Activated CD8-positive, alpha-beta T cell treated with anti-CD3 and anti-CD28 coated beads, Interleukin-2, amount 10 ng/mL, durations not matched to agents 7 days and 5 days (primary cell): ENCODE results near the gene IFI30. TPM values are rescaled to one million over a fixed set of nuclear protein-coding genes. Genes with fewer than 3 reads are reported as not detected.
A peak's percentile ranks its signal among the peaks of the same experiment; 100 is the strongest.

Experiments used
- ATAC-seq: fragments of 150-1000 bp; cut with Tn5 transposase; one replicate; pipeline ENCODE4 v1.10.0; 2021; ENCODE audit warnings: moderate library complexity
- CTCF ChIA-PET: fragments of 350-600 bp; sonication (Branson Sonifier 250); formaldehyde crosslinking; loops from one replicate; lab custom pipeline; 2021; ENCODE audit warnings: antibody characterized with exemption; lab: Charles Lee
- POLR2A ChIA-PET: fragments of 350-600 bp; sonication (Branson Sonifier 250); formaldehyde crosslinking; loops from one replicate; lab custom pipeline; 2021; ENCODE audit warnings: antibody characterized with exemption; lab: Charles Lee
- DNase-seq: peaks from one replicate; pipeline ENCODE4 v3.0.0-alpha.2; 2020
- H3K27ac Mint-ChIP-seq: one replicate; pipeline ENCODE4 v1.8.0; 2021; ENCODE audit warnings: mild to moderate bottlenecking, mixed read lengths
- H3K27me3 Mint-ChIP-seq: one replicate; pipeline ENCODE4 v1.8.0; 2021; ENCODE audit warnings: low read depth, mixed read lengths
- H3K36me3 Mint-ChIP-seq: one replicate; pipeline ENCODE4 v1.8.0; 2021; ENCODE audit warnings: low read depth, mixed read lengths
- H3K4me1 Mint-ChIP-seq: one replicate; pipeline ENCODE4 v1.8.0; 2021; ENCODE audit warnings: low read depth, mixed read lengths
- H3K4me3 Mint-ChIP-seq: one replicate; pipeline ENCODE4 v1.8.0; 2021; ENCODE audit warnings: mild to moderate bottlenecking, mixed read lengths
- H3K9me3 Mint-ChIP-seq: one replicate; pipeline ENCODE4 v1.8.0; 2022; ENCODE audit warnings: mixed read lengths; ENCODE audit not compliant: insufficient read depth
- total RNA-seq, 2 experiments: library from RNA; stranded (reverse); gene quantifications; one replicate each; pipeline ENCODE4 v1.2.3, GENCODE V29; 2021

Gene IFI30
- total RNA-seq, 2 experiments from 2014 or later, result 67.4 to 72.3 TPM

DNA sequence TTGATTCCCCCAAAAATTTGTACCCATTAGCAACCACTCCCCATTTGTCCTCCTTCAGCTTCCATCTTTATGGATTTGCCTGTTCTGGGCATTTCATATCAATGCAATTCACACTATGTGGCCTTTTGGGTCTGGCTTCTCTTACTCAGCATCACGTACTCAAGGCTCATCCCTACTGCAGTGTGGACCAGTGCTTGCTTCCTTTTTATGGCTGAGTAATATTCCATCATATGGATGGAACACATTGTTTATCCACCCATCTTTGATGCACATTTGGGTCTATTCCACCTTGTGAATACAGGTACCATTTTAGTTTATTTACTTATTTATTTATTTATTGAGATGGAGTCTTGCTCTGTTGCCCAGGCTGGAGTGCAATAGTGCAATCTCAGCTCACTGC is 33.1 kb upstream of the IFI30 start:
- no peaks in the 10 kb centered on the region for H3K4me1 Mint-ChIP-seq
- ATAC-seq, result no peak
- no peaks in the 10 kb centered on the region for H3K9me3 Mint-ChIP-seq
- no peaks in the 10 kb centered on the region for H3K27me3 Mint-ChIP-seq
- DNase-seq, result no peak
- peaks cover 43% of the 10 kb centered on the region for H3K36me3 Mint-ChIP-seq
- no peak overlapping the region for H3K27ac Mint-ChIP-seq
- H3K4me3 Mint-ChIP-seq, result no peak overlapping the region
- POLR2A ChIA-PET, result no interaction called here
- CTCF ChIA-PET, result interaction anchor here (3.1 kb wide), 1 partner anchor 12 kb away, joined by 11 read pairs; the partner anchor contains the start of gene PIK3R2

DNA sequence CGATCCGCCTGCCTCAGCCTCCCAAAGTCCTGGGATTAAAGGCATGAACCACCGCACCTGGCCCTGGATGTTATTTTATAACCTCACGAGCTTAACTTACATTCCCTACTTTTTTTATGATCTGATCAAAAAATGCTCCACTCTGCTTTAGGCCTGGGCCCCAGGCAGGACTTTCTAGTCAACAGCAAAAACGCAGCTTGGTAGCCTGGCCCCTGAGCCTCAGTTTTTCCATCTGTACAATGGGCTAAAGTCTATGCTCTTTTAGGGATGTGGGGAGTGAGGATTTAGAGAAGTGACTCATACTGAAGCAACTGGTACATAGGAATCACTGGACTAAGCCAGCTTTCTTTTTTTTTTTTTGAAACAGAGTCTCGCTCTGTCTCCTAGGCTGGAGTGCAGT is 32.6 kb upstream of the IFI30 start:
- Mint-ChIP-seq H3K9me3 (no peaks in the 10 kb centered on the region), H3K4me3 (no peak overlapping the region), H3K4me1 (no peaks in the 10 kb centered on the region), H3K36me3 (peaks cover 45% of the 10 kb centered on the region), H3K27me3 (no peaks in the 10 kb centered on the region), H3K27ac (no peak overlapping the region)
- CTCF ChIA-PET, result interaction anchor here (3.1 kb wide), 1 partner anchor 11 kb away, joined by 11 read pairs; the partner anchor contains the start of gene PIK3R2
- no peak for DNase-seq
- POLR2A ChIA-PET, result interaction anchor here (0.6 to 2.2 kb wide), 3 partner anchors 11 to 464 kb away, joined by 3 to 11 read pairs (median 4); partner anchors contain the start of gene PIK3R2
- no peak for ATAC-seq

DNA sequence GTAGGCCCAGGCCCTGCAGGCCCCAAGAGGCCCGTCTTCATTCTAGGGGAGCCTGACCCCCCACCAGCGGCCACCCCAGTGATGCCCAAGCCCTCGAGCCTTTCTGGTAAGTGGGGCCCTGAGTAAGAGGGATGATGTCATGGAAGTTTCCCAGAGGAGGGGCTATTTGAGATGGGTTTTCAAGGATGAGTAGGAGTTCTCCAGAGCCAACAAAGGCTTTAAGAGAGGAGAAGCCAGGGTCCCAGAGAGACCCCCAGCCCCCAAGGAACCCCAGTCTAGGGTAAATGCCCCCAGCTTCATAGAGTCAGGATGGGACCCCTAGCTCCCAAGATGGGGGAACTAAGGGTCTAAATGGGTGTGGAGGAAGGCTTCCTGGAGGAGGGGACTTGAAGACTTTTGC is 29.7 kb upstream of the IFI30 start:
- Mint-ChIP-seq H3K4me3 (no peak overlapping the region), H3K36me3 (peaks cover 53% of the 10 kb centered on the region), H3K27me3 (no peaks in the 10 kb centered on the region), H3K4me1 (peaks cover 8% of the 10 kb centered on the region), H3K27ac (no peak overlapping the region), H3K9me3 (no peaks in the 10 kb centered on the region)
- ATAC-seq, result no peak
- no peak for DNase-seq
- CTCF ChIA-PET, result interaction anchor here (1.3 kb wide), 1 partner anchor 48 kb away, joined by 3 read pairs; no protein-coding TSS in a partner anchor
- POLR2A ChIA-PET, result interaction anchor here (0.6 to 0.9 kb wide), 2 partner anchors 8 to 34 kb away, joined by 3 to 4 read pairs; no protein-coding TSS in a partner anchor

DNA sequence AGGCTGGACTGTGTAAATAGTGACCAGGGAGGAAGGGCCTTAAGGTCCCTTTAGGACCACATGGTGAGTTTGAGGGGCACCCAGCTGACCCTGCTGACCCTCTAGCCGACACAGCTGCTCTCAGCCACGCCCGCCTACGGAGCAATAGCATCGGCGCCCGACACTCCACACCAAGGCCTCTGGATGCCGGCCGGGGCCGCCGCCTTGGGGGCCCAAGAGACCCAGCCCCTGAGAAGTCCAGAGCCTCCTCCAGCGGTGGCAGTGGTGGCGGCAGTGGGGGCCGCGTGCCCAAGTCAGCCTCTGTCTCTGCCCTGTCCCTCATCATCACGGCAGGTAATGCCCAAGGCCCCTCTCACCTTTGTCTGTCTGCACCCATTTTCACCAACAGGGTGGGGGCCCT is 29.3 kb upstream of the IFI30 start:
- CTCF ChIA-PET, result interaction anchor here (1.3 kb wide), 1 partner anchor 47 kb away, joined by 3 read pairs; no protein-coding TSS in a partner anchor
- POLR2A ChIA-PET, result interaction anchor here (0.9 kb wide), 1 partner anchor 34 kb away, joined by 3 read pairs; no protein-coding TSS in a partner anchor

DNA sequence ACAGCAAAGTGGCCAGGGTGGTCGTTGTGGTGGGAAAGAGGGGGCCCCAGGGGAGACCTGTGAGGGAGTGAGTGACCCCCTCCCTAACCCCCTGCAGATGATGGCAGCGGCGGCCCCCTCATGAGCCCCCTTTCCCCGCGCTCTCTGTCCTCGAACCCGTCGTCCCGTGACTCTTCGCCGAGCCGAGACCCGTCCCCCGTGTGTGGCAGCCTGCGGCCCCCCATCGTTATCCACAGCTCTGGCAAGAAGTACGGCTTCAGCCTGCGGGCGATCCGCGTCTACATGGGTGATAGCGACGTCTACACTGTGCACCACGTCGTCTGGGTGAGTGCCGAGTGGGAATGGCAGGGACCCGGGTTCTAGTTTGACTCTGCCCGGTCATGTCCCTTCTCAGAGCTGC is 28.7 kb upstream of the IFI30 start:
- Mint-ChIP-seq H3K4me3 (no peak overlapping the region), H3K36me3 (peaks cover 53% of the 10 kb centered on the region), H3K4me1 (peaks cover 9% of the 10 kb centered on the region), H3K27me3 (no peaks in the 10 kb centered on the region), H3K9me3 (no peaks in the 10 kb centered on the region), H3K27ac (no peak overlapping the region)
- ATAC-seq (no peak), DNase-seq (no peak)
- ChIA-PET CTCF (interaction anchor here (1.3 to 1.5 kb wide), 2 partner anchors 23 to 47 kb away, joined by 3 to 5 read pairs; no protein-coding TSS in a partner anchor), POLR2A (no interaction called here)

More for the DNA sequence above, 29.3 kb upstream of the IFI30 start:
- peaks cover 53% of the 10 kb centered on the region for H3K36me3 Mint-ChIP-seq
- H3K27ac Mint-ChIP-seq, result no peak overlapping the region
- DNase-seq (no peak), ATAC-seq (no peak)
- peaks cover 9% of the 10 kb centered on the region for H3K4me1 Mint-ChIP-seq
- H3K4me3 Mint-ChIP-seq, result no peak overlapping the region
- H3K27me3 Mint-ChIP-seq, result no peaks in the 10 kb centered on the region
- no peaks in the 10 kb centered on the region for H3K9me3 Mint-ChIP-seq

DNA sequence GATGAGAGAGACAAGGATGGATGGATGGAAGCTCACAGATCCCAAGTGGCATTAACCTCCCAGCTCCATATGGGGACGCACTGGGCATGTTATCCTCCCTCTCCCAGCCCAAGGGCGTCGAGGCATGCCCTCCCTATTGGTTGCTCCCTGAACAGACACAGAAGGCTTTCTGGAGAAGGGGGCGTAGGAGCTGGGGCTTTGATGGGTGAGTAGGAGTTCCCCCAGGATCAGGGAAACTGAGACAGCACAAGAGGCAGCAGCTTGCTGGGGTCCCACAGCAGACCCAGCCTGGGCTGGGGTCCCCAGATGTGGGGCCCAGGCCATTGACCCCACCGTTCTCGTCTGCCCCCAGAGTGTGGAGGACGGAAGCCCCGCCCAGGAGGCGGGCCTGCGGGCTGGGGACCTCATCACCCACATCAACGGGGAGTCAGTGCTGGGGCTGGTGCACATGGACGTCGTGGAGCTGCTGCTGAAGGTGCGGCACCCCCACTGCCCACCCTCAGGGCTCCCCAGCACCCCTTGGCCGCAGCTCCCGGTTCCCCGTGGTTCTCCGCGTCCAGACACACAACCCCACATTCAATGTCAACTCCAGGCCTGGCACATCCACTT is 28.1 kb upstream of the IFI30 start:
- peaks cover 9% of the 10 kb centered on the region for H3K4me1 Mint-ChIP-seq
- H3K27ac Mint-ChIP-seq, result no peak overlapping the region
- ChIA-PET CTCF (interaction anchor here (1.5 kb wide), 1 partner anchor 23 kb away, joined by 5 read pairs; no protein-coding TSS in a partner anchor), POLR2A (no interaction called here)
- DNase-seq (no peak), ATAC-seq (no peak)
- H3K27me3 Mint-ChIP-seq, result no peaks in the 10 kb centered on the region
- H3K36me3 Mint-ChIP-seq, result peaks cover 52% of the 10 kb centered on the region
- no peaks in the 10 kb centered on the region for H3K9me3 Mint-ChIP-seq
- no peak overlapping the region for H3K4me3 Mint-ChIP-seq

DNA sequence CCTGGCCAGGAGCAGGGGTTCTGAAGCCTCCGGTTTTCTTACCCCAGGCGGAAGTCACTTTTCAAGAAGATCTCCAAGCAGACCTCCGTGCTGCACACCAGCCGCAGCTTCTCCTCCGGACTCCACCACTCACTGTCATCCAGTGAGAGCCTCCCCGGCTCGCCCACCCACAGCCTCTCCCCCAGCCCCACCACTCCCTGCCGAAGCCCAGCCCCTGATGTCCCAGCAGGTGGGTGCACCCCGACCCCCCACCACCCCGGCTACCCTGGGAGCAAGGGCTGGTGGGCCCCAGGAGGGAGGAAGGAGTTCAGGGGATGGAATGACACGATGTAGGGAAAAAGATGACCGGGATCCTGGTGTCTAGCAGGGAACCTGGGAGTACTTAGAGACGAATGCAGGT is 26.2 kb upstream of the IFI30 start:
- no peak for DNase-seq
- H3K36me3 Mint-ChIP-seq, result peaks cover 51% of the 10 kb centered on the region
- no peak overlapping the region for H3K4me3 Mint-ChIP-seq
- peaks cover 20% of the 10 kb centered on the region for H3K4me1 Mint-ChIP-seq
- no peak overlapping the region for H3K27ac Mint-ChIP-seq
- no peaks in the 10 kb centered on the region for H3K27me3 Mint-ChIP-seq
- CTCF ChIA-PET, result interaction anchor here (1.0 kb wide), 1 partner anchor 10 kb away, joined by 3 read pairs; no protein-coding TSS in a partner anchor
- no peaks in the 10 kb centered on the region for H3K9me3 Mint-ChIP-seq
- no peak for ATAC-seq
- POLR2A ChIA-PET, result no interaction called here

DNA sequence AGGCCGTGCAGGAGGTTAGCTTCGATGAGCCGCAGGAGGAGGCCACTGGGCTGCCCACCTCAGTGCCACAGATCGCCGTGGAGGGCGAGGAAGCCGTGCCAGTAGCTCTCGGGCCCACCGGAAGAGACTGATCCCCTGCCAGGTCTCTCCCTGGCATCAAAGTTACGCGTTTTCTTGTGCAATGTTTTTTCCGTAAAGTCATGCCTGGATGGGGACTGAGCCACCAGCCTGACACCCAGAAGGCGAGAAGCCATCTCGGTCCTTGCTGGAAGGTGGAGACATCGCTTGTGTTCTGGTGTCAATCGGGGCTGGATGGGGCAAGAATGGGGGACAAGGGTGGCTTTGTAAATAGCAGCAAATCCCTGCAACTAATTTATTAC is 24.0 kb upstream of the IFI30 start:
- peaks cover 29% of the 10 kb centered on the region for H3K4me1 Mint-ChIP-seq
- ChIA-PET POLR2A (no interaction called here), CTCF (interaction anchor here (1.6 kb wide), 1 partner anchor 46 kb away, joined by 3 read pairs; no protein-coding TSS in a partner anchor)
- H3K4me3 Mint-ChIP-seq, result no peak overlapping the region
- H3K27me3 Mint-ChIP-seq, result no peaks in the 10 kb centered on the region
- no peak for ATAC-seq
- no peak for DNase-seq
- H3K9me3 Mint-ChIP-seq, result no peaks in the 10 kb centered on the region
- H3K27ac Mint-ChIP-seq, result no peak overlapping the region
- peaks cover 40% of the 10 kb centered on the region for H3K36me3 Mint-ChIP-seq

DNA sequence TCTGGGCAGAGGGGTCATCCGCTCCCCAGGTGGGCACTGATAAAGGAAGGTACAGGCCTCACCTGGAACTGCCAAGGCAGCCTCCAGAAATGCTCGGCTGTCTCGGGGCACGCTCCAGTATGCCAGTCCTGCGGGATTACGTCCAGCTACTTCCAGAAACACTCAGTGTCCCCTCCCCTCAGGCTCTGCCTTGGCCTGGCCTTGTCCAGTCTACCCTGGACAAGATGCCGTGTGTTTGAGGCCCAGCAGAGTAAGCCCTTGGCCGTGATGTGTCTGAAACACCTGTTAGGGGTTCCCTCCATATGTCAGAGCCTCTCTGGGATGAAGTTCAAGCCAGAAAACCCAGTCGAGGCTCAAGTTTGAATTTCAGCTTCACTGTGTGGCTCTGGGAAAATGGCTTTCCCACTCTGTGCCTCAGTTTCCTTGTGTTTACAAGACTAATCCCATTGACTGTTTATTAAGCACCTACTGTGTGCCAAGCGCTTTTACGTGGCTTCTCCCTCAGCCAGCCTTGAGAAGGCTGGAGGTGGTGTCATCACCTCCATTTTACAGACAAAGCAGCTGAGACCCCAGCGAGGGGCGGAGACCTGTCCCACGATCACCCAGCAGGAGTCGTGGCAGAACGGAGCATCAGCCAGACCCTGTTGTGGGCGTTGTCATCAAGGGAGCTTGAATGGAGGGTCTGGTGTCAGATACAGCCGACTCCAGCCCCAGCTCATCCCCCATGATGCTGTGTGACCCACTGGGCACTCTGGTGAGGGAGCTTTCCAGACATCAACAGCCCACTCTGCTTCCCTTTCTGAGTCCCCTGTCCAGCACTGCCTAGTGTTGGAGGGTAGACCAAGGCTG is 22.6 kb upstream of the IFI30 start:
- Mint-ChIP-seq H3K4me3 (peak overlapping the region; percentile 79), H3K9me3 (no peaks in the 10 kb centered on the region), H3K27ac (peak overlapping the region; percentile 98), H3K27me3 (no peaks in the 10 kb centered on the region), H3K36me3 (peaks cover 27% of the 10 kb centered on the region), H3K4me1 (peaks cover 30% of the 10 kb centered on the region)
- POLR2A ChIA-PET, result interaction anchor here (2.0 to 2.2 kb wide), 4 partner anchors 9 to 62 kb away, joined by 8 to 14 read pairs (median 10); no protein-coding TSS in a partner anchor
- CTCF ChIA-PET, result interaction anchor here (0.7 to 3.0 kb wide), 14 partner anchors 9 to 281 kb away, joined by 3 to 15 read pairs (median 5); partner anchors contain the start of gene RAB3A
- DNase-seq, result no peak
- ATAC-seq, result no peak

DNA sequence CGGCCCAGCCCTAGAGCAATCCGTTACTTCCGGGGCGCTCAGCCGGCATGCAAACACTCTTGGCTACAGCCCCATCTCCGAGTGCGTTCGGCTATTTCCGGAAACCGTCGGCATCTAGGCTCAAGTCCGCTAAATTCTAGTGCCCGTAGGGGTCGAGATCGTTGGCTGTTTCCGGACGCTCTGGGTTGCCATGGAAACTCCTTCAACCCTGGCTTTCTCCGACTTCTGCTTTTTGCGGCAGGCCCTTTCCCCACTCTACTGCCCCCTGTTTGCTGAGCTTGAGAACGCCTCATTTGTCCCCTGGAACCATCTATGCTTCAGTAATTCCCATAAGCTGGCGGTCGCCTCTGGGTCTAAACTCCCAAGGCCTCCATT is 21.2 kb upstream of the IFI30 start:
- H3K27me3 Mint-ChIP-seq, result no peaks in the 10 kb centered on the region
- no peaks in the 10 kb centered on the region for H3K9me3 Mint-ChIP-seq

More for the DNA sequence above, 21.2 kb upstream of the IFI30 start:
- DNase-seq (peak; percentile 100), ATAC-seq (peak; percentile 81)
- Mint-ChIP-seq H3K27ac (peak overlapping the region; percentile 98), H3K4me3 (peak overlapping the region; percentile 79), H3K36me3 (peaks cover 19% of the 10 kb centered on the region), H3K4me1 (peaks cover 30% of the 10 kb centered on the region)
- ChIA-PET POLR2A (interaction anchor here (0.7 to 2.2 kb wide), 9 partner anchors 8 to 145 kb away, joined by 3 to 14 read pairs (median 8); partner anchors contain the start of genes ARRDC2, IL12RB1, JUND and MPV17L2), CTCF (interaction anchor here (0.7 to 3.0 kb wide), 18 partner anchors 8 to 93 kb away, joined by 3 to 15 read pairs (median 5); partner anchors contain the start of genes MAST3, MPV17L2 and RAB3A)
